Fibroblast of mammary gland (primary cell): ENCODE results near the gene ZNF107.

Experiments
- DNase-seq: peaks from one replicate; pipeline ENCODE4 v3.0.0-alpha.2; 2010; ENCODE audit warnings: low read depth
- H3K4me3 ChIP-seq: 2 replicates; pipeline ENCODE4 v1.5.1; 2011; ENCODE audit warnings: low read depth, mild to moderate bottlenecking, low read length, moderate library complexity; ENCODE audit not compliant: control insufficient read depth
- TF ChIP-seq, protein P1 (sequence below): conservative IDR thresholded peaks from 2 replicates; pipeline ENCODE4 v1.5.1; 2011; ENCODE audit warnings: low read depth, low read length, inconsistent platforms; ENCODE audit not compliant: control insufficient read depth, insufficient read depth

The ZNF107 gene

GRCh38 chr7:64636386-64636785 is 29.5 kb upstream of the ZNF107 start:
- H3K4me3 ChIP-seq: no peak overlapping the region
- DNase-seq: no peak
- TF ChIP-seq, protein P1, sequence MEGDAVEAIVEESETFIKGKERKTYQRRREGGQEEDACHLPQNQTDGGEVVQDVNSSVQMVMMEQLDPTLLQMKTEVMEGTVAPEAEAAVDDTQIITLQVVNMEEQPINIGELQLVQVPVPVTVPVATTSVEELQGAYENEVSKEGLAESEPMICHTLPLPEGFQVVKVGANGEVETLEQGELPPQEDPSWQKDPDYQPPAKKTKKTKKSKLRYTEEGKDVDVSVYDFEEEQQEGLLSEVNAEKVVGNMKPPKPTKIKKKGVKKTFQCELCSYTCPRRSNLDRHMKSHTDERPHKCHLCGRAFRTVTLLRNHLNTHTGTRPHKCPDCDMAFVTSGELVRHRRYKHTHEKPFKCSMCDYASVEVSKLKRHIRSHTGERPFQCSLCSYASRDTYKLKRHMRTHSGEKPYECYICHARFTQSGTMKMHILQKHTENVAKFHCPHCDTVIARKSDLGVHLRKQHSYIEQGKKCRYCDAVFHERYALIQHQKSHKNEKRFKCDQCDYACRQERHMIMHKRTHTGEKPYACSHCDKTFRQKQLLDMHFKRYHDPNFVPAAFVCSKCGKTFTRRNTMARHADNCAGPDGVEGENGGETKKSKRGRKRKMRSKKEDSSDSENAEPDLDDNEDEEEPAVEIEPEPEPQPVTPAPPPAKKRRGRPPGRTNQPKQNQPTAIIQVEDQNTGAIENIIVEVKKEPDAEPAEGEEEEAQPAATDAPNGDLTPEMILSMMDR: no peak

GRCh38 chr7:64637521-64638445 is 28.1 kb upstream of the ZNF107 start:
- no peak for DNase-seq
- TF ChIP-seq, protein P1: no peak

GRCh38 chr7:64638822-64639221 is 27.1 kb upstream of the ZNF107 start:
- TF ChIP-seq, protein P1: no peak
- no peak overlapping the region for H3K4me3 ChIP-seq
- no peak for DNase-seq

More at GRCh38 chr7:64637521-64638445, 28.1 kb upstream of the ZNF107 start:
- H3K4me3 ChIP-seq: no peak overlapping the region

- TF ChIP-seq, protein P1: no peak
- DNase-seq: no peak
- no peak overlapping the region for H3K4me3 ChIP-seq
These were observed 26.5 kb upstream of the ZNF107 start for GRCh38 chr7:64639267-64640001.

DNA sequence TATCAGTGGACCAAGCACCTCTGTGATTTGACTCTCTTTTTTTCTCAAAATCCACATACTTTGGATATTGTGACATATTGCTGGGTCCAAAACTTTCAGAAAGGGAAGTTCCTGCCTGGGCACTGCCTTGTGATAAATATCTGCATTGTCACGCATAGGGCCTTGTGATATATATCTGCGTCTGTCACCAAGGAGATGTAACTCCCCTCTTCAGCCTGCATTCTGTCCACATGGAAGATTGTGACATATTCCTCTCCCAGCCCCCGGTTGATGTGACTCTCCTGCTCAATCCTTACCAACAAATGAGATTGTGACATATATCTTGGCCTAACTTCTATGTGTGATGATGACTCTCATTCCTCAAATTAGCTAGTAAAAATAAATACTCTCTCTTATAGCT is 25.4 kb upstream of the ZNF107 start:
- no peak for DNase-seq
- no peak overlapping the region for H3K4me3 ChIP-seq
- TF ChIP-seq, protein P1: no peak

GRCh38 chr7:64642046-64642445 is 23.9 kb upstream of the ZNF107 start:
- H3K4me3 ChIP-seq: no peak overlapping the region
- TF ChIP-seq, protein P1: no peak
- no peak for DNase-seq
